SH-SY5Y (cell line): ENCODE measurements around the gene GNPNAT1.

ENCODE experiments used
- GATA2 ChIP-seq: IDR thresholded peaks from 2 replicates; pipeline ENCODE4 v1.6.1; 2011; ENCODE audit warnings: mild to moderate bottlenecking, low read depth, low read length
- GATA3 ChIP-seq: IDR thresholded peaks from 2 replicates; pipeline ENCODE4 v1.6.1; 2011; ENCODE audit warnings: low read depth, mild to moderate bottlenecking, low read length, moderate library complexity

Gene GNPNAT1

GRCh38 chr14:52802597-52802996 lies 11.2 kb upstream of the GNPNAT1 start:
- TF ChIP-seq GATA3 (no peak), GATA2 (no peak)

DNA sequence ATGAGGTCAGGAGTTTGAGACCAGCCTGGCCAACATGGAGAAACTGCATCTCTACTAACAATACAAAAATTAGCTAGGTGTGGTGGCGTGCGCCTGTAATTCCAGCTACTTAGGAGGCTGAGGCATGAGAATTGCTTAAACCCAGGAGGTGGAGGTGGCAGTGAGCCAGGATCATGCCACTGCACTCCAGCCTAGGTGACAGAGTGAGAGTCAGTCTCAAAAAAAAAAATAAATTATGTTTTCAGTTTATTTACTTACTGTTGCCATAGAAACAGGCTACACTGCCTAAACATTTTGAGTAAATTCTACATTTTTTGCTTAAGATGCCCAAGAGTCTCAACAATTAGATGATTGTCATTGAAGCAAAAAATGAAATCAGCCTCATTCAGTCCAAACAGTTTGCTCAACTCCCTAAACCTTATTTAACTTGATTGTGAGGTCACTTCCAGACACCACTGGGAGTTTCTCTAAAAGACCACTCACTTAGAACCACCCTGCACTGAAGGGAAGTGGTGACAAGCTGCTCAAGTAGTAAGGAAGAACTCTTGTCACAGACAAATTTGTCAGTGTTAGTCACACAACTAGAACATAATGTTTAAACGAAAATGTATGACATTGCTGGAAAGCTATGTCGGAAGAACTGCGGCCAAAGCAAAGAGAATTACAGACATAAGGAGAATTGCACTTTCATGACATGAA lies 9.8 kb upstream of the GNPNAT1 start:
- TF ChIP-seq GATA2 (no peak), GATA3 (no peak)

- TF ChIP-seq GATA2 = no peak
- TF ChIP-seq GATA3 = no peak
Observed at GRCh38 chr14:52798826-52799225, 7.4 kb upstream of the GNPNAT1 start.

GRCh38 chr14:52797653-52798052 lies 6.2 kb upstream of the GNPNAT1 start:
- TF ChIP-seq GATA3 (no peak), GATA2 (no peak)

DNA sequence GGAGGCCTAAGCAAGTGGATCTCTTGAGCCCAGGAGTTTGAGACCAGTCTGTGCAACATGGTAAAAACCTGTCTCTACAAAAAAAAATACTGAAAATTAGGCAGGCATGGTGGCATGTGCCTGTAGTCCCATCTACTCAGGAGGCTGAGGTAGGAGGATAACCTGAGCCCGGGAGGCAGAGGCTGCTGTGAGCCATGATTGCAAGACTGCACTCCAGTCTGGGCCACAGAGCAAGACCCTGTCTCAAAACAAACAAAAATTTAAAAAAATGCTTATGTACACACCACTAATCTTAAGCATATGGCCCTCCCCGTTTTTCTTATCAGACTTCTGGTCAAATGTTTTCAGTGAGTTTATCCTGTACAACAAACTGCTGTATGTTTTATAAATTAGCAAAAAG lies 1.7 kb upstream of the GNPNAT1 start:
- no peak for TF ChIP-seq GATA3
- no peak for TF ChIP-seq GATA2

DNA sequence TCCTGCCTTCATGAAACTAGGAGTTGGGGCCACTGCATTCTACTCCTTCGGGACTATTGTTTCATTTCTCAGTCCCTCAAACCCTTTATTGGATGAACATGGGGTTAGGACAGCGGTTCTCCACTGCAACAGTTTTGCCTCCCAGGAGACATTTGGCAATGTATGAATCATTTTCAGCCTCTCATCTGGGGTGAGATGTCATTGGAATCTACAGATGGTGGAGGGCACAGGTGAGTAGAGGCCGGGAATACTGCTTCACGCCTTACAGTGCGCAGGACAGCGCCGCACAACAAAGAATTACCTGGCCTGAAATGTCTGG lies 649 bp upstream of the GNPNAT1 start:
- no peak for TF ChIP-seq GATA2
- no peak for TF ChIP-seq GATA3

- TF ChIP-seq GATA2 (no peak), GATA3 (no peak)
Observed at GRCh38 chr14:52790756-52791222, 618 bp downstream of the GNPNAT1 start.

- TF ChIP-seq GATA3 = no peak
- TF ChIP-seq GATA2 = no peak
Observed at GRCh38 chr14:52790011-52790755, 1.2 kb downstream of the GNPNAT1 start.

DNA sequence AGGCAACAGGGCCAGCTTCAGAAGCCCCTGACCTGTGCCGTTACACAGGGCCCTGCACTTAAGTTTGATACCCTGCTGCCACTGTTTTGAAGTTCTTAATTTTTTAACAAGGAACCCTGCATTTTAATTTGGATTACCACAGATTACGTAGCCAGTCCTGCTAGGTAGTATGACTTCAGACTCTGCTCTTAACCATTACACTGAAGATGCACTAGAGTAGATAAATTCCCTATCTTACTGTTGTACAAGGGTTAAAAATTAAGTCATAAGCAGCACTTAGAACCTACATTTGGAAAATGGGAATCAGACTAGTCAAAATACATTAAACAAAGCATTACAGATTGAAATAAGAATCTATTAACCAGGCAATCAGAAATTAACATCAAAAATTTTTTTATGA lies 2.3 kb downstream of the GNPNAT1 start:
- no peak for TF ChIP-seq GATA2
- TF ChIP-seq GATA3 = no peak

- TF ChIP-seq GATA2 (no peak), GATA3 (no peak)
Observed at GRCh38 chr14:52786887-52787286, 4.5 kb downstream of the GNPNAT1 start.

DNA sequence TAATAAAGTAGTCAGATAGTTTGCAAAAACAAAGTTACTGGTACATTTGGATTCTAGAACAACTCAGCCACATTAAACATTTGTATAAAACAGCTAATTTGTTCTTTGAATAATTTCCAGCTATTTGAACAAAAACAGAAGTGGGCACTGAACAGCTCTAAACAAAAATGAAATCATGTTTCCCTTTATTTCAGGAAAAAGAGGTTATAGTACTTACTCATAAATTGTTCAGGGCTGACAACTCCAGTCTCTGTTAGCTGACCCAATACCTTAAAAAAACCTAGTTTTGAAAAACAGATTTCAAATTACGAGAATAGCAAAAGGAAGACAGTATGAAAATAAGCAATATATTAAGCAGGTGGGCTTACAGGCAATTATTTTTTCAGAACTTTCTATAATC lies 8.2 kb downstream of the GNPNAT1 start:
- TF ChIP-seq GATA2 = no peak
- no peak for TF ChIP-seq GATA3

GRCh38 chr14:52781629-52782028 lies 9.8 kb downstream of the GNPNAT1 start:
- no peak for TF ChIP-seq GATA3
- TF ChIP-seq GATA2 = no peak

DNA sequence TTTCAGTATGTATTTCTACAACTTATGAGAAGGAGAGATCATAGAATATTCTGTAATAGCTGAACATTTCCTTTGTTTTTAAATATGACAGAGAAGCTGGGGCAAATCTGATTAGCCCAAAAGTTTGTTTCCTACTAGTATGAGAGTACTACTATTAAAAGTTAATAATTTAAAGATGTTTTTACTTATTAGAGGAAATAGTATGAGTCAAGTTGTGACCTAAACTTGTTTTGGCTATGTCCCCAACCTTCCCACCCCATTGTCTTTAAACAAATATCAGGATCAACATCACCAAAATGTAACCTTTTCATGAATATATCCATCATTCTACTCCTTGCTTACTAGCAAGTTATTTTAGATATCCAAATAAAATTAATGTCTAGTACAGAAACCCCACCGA lies 10.5 kb downstream of the GNPNAT1 start:
- no peak for TF ChIP-seq GATA2
- no peak for TF ChIP-seq GATA3

DNA sequence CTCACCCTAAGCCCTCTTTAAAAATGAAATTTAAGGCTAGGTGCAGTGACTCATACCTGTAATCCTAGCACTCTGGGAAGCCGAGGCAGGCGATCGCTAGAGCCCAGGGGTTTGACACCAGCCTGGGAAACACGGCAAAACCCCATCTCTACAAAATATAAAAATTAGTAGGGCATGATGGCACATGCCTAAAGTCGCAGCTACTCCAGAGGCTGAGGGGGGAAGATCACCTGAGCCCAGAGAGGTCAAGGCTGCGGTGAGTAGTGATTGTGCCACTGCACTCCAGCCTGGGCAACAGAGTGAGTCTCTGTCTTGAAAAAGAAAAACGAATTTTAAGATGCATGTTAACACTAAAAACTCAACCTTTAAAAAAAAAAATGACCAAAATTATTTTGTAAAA lies 12.7 kb downstream of the GNPNAT1 start:
- TF ChIP-seq GATA3 (no peak), GATA2 (no peak)

DNA sequence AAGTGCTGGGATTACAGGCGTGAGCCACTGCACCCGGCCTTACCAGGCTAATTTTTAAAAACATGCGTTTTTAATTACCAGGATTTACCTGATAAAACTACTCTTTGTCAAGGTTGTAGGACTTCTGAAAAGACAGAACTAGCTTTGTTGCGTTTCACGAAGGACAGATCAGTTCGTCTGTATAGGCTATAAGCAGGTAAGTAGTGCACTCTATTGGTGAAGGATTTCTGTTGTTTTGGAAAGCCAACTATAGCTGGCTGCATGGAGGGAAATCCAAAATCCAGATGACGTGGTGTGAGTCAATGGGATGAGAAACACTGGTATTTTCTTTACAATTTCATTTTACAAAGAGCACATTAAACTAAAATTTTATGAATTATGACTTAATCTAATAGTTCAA lies 14.6 kb downstream of the GNPNAT1 start:
- TF ChIP-seq GATA3 (no peak), GATA2 (no peak)
